NCI-H1105 (cell line): ENCODE results near the gene GAGE10.
"Not testable (repeated sequence)": the region's sequence is repeated elsewhere in the genome, so short reads cannot be mapped to it uniquely, and the experiment has no call there.

Experiments
- DNase-seq: peaks from one replicate; lab custom pipeline; 2025; lab: John Stamatoyannopoulos, UW

GAGE10 gene

DNA sequence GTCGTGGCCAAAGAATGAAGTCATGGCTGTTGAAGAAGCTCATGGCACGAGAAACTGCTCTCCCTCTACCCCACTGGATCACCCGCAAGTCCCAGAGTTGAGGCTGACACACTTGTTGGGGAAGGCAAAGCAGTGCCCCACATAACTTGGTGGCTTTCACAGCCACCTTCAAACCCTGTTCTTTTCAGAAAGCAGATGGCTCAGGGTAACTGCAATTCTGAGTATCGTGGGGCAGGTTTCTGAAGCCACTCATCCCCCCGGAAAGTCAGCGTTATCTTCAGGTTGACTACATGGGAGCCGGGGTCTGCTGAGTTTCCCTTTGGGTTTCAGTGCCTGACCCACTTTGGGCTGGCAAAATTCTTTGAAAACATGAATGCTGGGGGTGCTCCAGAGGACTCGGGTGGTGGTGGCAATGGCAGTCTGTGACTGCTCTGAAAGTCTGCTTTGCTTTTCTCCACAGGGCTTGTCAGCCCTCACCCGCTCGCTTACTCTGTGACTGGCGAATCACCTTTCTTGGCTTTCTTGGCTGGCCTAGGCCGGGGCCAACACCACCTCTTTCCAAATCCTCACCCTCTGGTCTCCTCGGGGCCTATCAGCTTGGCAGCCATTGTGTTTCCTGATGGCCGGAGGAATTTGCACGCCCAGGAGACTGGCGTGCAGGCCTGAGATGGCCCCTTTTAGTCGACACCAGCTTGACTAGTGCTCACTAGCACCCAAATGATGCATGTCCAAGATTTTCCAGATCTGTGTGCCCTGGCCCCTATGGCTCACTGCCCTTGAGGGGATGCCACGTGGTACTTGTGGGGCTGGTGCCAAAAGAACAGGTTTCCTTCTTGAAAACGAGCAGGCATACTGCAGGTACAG is 26.5 kb upstream of the GAGE10 start:
- DNase-seq: no peak

DNA sequence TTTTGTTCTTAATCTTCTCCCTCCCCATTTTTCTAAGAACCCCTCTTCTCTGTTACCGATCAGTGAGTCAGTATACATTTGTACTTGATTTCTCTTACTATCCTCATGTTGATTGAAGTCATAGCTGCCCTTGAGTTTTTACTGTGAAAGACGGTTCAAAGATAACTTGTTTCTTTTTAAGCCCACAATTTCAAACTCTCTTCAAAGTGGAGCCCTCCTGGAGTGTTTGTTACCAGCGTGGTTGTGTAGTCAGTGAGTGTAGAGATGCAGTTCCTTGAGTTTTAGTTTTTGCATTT is 26.0 kb upstream of the GAGE10 start:
- no peak for DNase-seq

DNA sequence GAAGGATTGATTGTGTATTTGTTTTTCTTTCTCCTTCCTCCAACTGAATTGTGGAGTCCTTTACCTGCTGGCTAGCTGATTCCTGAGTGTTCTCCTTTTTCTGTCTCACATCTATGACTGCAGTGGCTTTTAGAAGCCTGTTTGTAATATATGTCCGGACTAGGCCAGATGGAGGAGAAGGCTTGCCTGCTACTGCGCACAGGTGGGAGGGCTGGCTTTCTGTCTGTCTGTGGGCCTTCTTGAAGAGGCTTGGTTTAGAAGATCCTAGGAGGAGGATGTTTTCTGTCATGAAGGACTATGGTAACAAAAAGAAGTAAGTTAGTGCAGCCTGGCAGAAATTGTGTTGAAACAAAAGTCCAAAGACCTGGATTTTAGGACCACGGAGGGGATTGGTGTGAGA is 25.4 kb upstream of the GAGE10 start:
- no peak for DNase-seq

DNA sequence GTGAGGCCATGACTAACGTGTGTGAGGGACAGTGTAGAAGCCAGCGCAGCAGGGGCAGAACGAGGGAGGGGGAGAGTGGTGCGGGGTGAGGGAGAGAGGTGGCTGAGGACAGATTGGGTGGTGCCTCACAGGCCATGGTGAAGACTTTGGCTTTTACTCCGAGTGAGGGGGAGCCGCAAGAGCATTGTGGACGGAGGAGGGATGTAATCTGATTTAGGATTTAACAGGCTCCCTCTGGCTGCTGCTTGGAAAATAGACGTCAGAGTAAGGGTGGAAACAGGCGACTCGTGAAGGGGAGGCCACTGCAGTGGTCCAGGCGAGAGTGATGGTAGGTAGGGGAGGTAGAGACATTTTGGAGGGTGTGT is 20.8 kb upstream of the GAGE10 start:
- DNase-seq: no peak

DNA sequence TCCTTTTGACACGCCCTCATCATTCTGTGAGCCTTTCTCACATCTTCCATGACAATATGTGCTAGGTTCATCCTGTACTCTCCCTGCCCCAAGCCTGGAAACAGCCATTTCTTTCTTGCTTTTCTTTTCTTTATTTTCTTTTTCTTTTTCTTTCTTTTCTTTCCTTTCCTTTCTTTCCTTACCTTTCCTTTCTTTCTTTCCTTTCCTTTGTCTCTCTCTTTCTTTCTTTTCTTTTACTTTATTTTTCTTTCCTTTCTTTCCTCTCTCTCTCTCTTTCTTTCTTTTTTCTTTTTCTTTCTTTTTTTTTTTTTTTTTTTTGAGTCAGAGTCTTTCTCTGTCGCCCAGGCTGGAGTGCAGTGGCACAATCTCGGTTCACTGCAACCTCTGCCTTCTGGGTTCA is 19.2 kb upstream of the GAGE10 start:
- DNase-seq: no peak

DNA sequence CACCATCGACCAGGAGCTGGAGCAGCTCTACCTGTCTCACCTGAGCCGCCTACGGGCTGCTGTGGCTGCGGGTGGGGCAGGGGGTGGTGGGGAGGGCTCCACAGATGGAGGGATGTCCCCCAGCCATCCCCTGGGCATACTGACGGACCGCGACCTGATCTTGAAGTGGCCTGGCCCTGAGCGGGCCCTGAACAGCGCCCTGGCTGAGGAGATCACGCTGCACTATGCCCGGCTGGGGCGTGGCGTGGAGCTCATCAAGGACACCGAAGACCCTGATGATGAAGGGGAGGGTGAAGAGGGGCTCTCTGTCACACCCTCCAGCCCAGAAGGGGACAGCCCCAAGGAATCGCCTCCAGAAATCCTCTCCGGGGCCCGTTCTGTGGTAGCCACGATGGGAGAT is 17.3 kb upstream of the GAGE10 start:
- no peak for DNase-seq

DNA sequence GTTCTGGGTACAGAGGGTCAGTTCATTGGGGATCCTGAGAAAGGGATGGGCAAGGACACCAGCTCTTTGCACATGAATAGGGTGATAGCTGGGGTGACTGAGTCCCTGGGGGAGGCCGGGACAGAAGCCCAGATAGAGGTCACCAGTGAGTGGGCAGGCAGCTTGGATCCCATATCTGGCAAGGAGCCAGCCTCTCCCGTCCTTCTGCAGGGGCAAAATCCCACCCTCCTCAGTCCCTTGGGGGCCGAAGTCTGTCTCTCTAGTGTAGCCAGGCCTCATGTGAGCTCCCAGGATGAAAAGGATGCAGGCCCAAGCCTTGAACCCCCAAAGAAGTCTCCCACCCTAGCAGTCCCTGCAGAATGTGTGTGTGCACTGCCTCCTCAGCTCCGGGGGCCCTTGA is 16.9 kb upstream of the GAGE10 start:
- no peak for DNase-seq

DNA sequence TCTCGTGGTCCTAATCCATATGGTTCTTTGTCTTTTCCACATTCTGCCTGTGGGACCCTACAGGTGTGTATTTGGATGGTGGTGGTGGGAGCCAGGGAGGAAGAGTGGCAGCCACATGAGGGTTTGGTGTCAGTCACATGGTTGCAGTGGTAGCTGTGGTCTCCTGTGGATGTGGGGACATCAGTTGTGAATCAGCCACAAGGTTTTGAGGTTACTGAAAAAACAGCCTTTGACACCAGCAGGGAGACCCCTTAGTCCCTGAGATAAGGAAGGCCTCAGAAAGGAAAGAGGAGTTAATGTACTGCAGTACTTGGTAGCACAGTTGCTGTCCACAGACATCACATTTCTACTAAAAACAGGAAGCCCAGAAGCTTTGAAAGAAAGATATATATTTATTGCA is 15.8 kb upstream of the GAGE10 start:
- no peak for DNase-seq

DNA sequence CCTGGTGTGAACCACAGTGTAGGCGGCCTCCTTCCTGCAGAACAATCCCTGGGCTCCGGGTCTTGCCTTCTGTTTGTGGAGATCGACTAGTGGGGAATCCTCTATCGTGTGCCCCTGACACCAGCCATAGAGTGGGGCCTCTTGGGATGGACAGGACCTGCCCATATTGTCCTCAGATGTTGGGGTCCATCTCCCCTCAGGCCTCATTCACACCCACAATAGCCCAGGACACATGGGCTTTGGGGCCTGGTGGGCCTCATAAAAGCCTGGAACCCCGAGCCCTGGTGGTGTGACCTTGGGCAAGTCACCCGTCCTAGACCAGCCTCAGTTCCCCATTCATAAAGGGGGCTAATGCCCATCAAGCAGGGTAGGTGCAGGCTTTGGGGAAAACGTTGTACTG is 13.2 kb upstream of the GAGE10 start:
- no peak for DNase-seq

DNA sequence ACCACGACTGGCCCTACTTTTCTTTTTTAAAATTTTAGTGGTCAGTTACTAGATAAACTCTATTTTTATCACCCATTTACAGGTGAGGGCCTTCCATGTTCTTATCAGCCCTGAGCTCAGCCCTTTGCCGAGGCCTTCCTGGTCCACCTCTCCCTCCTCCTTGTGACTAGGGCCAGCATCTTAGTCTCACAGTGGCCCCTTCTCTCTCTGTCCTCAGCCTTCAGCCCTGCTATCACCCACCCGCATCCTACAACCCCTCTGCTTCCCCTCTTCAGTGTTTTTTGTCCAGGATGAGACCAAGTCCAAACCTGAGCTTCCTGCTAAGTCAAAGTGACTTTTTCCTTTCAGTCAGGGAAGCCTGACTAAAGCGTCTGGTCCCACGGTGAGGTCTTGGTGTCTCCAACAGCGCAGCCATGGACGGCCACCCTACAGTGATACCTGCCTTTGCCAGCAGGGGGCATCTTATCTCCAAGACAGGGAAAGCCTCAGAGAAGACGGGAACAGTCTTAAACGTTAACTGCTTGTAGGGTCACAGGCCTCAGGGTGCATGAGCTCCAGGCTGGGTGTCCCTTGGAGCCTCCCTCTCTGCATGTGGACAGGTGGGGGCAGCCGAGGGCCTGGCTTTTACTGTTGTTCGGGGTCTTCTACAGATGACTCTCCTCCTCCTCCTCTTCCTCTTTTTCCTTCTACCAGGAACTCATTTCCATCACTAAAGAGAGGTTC is 11.7 kb upstream of the GAGE10 start:
- DNase-seq: no peak

DNA sequence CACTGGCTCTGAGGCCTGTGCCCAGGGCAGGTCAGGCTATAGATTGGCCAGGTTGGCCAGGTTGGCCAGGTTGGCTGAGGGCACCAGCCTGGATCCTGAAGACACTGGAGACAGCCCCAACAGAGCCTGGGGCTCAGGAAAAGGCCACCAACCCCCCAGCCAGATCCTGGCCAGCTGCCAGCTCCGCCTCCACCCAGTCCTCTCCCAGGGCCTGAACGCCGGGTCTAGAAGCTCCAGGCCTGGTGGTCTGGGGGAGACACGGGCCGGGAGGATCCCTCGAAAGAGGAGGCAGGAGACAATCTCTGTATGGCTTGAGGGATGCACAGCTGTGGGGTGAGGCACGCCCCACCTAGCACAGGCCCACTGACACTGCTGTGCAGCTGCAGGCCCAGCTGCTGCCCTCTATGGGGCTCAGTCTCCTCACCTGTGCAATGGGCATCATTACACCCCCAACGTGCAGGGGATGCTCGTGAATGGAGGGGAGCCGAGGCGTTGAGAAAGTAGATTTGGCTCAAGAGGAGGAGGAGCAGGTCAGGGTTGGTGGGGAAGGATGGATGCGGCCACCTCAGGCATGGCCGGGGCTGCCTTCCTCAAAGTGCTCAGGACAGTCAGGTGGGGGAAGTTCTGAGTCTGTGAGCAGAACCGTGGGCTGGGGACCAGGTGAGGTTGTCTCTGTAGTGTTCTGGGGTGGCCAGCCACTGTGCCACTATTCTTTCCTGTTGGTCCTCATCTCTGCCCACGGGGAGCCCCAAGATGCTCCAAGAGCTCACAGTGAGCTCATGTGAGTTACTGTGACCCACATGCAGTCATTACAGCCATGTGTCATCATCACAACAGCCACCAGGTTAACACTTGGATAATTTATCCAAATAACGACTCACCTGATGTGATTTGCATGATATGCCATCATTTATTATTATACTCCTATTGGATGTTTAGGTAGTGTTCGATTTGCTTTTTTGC is 10.8 kb upstream of the GAGE10 start:
- no peak for DNase-seq

DNA sequence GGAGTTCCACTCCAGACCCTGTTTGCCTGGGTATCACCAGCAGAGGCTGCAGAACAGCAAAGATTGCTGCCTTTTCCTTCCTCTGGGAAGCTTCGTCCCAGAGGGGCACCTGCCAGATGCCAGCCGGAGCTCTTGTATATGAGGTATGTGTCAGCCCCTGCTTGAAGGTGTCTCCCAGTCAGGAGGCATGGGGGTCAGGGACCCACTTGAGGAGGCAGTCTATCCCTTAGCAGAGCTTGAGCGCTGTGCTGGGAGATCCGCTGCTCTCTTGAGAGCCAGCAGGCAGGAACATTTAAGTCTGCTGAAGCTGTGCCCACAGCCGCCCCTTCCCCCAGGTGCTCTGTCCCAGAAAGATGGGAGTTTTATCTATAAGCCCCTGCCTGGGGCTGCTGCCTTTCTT is 4.2 kb upstream of the GAGE10 start:
- not testable (repeated sequence) for DNase-seq

DNA sequence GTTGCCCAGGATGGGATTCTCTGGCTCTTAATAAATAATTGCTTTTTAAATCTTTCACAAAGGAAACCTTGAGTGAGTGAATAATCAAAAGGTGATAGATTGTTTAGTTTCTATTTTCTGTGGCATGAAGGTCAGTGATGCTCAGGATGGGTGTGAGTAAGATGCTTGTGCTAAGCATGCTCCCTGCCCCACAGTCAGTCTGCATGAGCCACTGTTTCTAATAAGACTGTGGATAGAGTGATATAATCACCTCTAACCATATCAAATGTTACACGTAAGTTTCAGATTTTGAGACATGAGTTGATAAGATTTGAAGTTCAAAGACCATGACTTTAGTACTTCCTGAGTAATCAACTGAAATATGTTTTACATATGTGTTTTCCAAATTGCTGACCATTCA is 2.7 kb upstream of the GAGE10 start:
- DNase-seq: no peak

DNA sequence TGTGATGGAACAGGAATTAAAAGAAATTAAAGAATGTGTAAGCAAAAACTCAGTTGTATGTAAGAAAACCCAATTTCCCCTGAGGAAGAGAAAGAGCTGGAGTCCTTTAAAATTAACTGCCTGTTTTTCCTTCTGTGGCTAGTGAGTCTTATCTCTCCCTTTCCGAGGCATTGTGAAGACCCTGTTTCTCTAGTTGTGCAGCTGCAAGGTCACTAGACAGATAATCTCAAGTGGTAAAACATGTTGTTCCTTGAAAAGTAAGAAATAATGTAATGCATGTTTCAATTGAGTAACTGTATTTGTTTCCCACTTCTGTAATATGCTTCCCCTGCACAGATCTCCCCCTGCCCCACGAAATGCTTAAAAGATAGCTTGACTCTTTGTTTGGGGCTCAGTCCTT is 4.3 kb downstream of the GAGE10 start:
- DNase-seq: not testable (repeated sequence)

DNA sequence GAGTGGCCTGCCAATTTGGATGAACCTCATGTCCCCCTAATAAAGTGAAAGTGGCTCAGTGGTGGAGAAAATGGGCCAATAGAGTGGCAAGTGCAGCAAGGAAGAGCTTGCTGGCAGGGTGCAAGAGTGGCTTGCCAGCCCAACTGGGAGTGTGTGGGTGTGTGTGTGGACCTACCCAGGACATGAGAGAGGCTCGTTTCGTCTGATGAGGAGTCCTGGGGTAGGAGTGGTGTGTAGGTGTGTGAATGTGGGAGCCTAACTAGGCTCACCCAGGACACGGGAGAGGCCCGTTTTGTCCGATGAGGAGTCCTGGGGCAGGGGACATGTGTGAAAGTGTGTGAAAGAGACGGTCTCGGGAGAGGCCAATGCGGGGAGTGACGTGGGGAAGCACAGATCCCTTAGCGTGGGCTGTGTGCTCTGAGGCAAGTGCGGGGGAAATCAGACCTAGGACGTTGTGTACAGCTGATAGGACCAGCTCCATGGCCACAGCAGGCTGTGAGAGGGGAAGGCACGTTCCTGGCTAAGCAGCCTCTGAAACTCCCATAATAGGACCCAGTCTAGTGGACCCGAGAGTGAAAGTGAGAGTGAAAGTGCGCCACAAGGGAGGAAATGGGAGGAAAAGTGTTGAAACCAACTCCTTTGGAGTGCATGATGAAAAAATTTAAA is 5.3 kb downstream of the GAGE10 start:
- DNase-seq: no peak

DNA sequence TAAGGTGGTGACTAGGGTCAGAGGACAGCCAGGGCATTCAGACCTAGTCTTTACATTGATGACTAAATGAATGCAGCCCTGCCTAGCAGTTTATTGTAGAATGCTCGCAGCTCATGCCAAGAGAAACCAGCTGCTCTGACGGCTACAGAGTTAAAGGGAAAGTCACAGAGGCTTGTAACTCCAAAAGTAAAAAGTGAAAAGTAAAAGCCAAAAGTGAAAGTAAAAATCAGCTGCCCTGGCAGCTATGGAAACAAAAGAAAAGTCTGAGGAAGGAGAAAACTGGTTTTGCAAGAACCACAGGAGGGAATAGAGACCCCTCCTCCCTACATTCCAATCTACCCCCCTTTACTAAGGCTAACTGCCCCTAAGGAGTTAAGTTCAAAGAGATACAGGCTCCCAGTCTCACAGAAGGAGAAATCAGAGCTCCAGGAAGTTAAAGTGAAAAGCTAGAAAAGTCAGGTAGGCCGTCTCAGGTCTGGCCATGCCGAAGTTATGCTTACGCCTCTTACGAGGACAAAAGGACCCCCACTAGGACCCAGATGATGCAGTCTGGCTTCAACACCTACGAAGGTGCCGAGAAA is 6.0 kb downstream of the GAGE10 start:
- no peak for DNase-seq

DNA sequence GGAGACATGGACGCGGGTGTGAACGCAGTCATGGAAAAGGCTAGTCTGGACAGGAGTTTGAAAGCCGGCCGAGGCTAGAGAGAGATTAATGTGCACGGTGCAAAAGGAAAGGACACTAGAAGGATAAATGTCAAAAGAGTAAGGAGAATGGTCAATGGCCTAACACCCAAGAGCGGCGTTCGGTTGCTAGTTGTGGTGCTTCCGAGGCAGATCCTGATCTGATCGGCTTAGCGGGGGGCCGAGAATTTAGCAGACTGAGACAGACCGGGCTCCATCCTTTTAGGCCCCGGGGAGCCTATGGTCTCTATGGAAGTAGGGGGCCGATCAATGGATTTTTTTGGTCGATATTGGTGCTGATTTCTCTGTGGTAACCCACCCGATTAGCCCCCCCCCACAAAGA is 6.9 kb downstream of the GAGE10 start:
- no peak for DNase-seq

DNA sequence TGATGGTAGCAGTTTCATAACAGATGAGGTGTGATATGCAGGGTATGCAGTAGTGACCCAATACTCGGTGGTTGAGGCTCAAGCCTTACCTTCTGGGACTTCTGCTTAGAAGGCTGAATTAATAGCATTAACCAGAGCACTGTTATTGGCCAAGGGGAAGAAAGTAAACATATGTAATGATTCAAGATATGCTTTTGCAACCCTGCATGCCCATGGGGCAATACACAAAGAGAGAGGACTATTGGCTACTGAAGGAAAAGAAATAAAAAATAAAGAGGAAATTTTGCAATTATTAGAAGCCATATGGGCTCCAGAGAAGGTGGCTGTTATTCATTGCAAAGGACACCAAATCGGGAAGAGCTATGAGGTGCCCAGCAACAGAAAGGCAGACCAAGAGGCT is 8.7 kb downstream of the GAGE10 start:
- DNase-seq: no peak

DNA sequence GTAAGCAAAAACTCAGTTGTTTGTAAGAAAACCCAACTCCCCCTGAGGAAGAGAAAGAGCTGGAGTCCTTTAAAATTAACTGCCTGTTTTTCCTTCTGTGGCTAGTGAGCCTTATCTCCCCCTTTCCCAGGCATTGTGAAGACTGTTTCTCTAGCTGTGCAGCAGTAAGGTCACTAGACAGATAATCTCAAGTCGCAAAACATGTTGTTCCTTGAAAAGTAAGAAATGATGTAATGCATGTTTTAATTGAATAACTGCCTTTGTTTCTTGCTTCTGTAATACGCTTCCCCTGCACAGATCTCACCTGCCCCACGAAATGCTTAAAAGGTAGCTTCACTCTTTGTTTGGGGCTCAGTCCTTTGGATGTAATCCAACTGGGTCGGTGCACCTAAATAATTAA is 12.6 kb downstream of the GAGE10 start:
- DNase-seq: no peak

DNA sequence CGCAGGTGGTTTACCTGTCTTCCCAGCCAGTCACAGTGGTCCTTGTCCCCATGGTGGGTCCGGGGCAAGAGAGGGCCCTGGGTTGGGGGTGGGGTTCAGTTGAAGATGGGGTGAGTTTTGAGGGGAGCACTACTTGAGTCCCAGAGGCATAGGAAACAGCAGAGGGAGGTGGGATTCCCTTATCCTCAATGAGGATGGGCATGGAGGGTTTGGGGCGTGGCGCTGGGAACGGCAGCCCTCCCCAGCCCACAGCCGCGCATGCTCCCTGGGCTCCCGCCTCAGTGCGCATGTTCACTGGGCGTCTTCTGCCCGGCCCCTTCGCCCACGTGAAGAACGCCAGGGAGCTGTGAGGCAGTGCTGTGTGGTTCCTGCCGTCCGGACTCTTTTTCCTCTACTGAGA is 18.3 kb downstream of the GAGE10 start, which contains the start of gene GAGE12J:
TSS of gene GAGE12J (plus strand) at position 301 of the 400 bp plus-strand sequence. CDS start 1,157 bp downstream, outside the sequence.
- not testable (repeated sequence) for DNase-seq

DNA sequence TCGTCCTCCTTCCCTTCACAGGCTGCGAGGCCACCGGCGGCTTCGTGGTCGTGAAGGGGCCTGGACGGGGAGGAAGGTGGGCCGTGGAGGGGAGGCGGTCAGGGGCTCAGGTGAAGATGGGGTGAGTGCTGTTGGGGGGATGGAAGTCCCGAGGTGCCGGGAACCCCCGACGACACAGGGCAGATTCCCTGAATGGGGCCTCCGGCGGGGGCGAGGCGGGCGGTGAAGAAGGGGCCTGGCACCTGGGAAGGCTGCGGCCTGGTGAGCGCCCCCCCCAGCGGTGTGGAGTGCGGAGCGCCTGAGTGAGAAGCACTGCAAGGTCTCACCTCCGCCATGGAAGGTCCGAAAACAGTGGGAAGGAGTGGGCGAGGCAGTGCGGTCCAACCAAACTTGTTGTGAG is 18.8 kb downstream of the GAGE10 start:
- DNase-seq: not testable (repeated sequence)

DNA sequence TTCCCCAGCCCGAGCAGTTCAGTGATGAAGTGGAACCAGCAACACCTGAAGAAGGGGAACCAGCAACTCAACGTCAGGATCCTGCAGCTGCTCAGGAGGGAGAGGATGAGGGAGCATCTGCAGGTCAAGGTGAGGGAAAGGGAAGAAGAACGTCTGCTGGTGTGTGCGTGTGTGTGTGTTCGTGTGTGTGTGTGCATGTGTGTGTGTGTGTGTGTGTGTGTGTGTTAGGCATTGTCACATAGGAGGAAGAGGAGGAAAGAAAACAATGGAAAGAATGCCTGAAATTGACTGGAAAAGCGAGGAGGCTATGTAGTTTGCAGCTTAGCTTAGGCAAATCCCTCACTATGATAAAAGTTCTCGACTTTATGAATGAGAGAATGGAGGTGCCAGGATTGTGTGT is 20.3 kb downstream of the GAGE10 start:
- DNase-seq: not testable (repeated sequence)
